GM21528 (cell line): ENCODE data around the gene RALB.

Experiments
- ATAC-seq: cut with Tn5 transposase; IDR thresholded peaks from one replicate; pipeline ENCODE4 v1.9.1; 2021; ENCODE audit warnings: mild to moderate bottlenecking, moderate library complexity; ENCODE audit not compliant: unreplicated experiment, low FRiP score

RALB gene, protein sequence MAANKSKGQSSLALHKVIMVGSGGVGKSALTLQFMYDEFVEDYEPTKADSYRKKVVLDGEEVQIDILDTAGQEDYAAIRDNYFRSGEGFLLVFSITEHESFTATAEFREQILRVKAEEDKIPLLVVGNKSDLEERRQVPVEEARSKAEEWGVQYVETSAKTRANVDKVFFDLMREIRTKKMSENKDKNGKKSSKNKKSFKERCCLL

DNA sequence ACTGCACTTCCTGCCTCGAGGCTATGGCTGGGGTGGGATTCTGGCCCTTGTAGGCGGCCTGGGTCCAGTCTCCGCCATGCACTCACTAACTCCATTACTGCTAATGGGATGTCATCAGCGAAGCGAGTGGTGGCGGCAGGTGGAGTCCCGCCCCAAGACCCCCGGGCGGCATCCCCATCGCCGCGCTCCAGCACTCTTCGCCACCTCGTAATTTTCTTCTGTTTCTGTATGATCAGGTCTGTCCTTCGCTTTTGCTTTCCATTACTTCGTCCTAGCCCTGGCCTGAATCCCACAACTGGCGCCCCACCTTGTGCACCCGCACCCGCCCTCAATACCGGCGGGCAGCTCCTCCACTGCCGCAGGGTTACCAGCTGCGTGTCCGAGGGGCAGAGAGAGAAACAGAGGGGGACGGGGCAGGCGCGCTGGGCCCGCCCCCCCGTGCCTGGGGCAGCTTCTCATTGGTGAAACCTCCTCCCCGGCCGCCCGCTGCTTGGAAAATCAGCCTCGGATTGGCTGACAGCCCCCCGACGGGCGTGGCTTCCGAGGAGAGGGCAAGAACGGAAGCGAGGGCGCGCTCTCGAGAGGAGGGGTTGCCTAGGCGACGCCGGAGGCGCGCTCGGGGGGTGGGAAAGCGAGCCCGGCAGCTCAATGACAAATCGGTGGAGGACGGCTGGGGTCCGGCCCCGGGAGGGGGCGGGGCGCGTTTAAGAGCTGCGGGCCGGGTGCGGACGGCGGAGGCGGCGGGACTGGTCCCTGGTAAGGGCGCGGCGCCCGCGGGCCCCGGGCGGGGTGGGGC, at the start of gene RALB:
TSS of gene RALB (plus strand) at position 628 of the 796 bp plus-strand sequence. CDS start 25,813 bp downstream, outside the sequence.
- ATAC-seq = peak; percentile 94

DNA sequence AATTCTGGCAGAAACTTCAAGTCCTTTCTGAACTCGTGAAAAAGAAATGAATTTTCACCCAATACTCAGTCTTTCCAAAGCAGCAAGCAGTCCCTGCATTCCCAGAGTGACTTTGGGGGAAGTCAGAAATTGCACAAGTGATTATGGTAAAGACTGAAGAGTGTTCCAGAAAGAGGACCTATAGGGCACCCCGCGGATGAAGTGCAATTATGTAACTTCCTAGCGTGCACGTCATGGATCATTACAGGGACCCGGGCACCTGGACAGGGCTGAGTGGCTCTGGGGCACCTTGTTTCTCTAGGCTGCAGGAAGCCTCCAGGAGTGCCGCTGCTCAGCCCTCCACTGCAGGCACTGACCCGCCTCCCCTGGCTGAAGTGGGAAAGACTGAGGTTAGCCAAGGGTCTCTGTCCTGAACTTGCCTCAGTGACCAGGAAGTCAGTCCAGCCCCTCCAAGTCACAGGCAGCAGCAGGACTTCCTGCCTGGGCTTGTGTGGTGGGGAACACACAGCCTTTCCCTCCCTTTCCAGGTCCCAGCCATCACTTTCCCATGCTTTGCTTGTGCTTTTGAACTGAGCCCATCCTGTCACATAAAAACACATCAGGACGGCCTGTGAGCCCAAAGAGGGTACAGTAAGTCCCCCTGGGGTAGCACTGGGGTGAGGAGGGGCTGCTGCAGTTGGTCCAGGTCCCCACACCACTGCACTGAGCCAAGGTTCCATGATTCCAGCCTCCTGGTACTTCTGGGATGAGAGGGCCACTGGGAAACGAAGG, 49.2 kb upstream of the RALB start:
- ATAC-seq = no peak

DNA sequence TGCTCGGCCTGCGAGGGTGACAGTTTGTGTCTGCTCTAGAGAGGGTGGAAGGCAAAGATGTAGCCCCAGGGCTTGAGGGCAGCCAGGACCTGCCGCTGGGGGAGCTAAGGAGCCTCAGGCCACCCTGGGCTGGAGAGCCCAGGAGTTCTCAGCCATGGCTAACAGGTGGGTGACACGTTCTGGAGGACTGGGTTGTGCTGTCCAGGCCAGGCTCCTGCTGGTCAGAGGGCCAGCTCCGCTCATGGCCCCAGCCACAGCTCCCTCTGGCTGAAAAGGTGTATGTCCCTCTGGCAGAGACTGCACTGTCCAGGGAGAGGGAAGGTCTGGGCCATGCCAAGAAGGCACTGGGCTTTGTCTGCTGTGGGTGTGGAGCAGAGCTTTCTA, 48.6 kb upstream of the RALB start:
- ATAC-seq = no peak

DNA sequence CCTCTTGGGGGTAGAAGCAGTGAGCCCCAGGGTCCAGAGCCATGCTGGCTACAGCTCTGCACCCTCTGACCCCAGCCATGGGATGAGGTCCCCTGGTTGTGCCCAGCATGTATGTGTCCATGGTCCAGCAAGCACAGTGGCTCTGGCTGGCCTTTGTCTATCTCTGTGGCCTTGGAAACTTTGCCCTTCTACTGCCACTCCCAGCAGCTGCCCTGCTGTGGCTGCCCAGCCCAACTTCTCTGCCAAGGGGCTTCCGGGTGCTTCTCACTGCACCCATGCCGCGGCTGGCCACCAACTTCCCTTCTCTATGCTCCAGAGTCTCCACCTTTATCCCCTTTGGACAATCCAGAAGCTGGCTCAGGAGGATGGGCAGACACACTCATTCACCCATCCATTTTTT, 48.2 kb upstream of the RALB start:
- no peak for ATAC-seq

DNA sequence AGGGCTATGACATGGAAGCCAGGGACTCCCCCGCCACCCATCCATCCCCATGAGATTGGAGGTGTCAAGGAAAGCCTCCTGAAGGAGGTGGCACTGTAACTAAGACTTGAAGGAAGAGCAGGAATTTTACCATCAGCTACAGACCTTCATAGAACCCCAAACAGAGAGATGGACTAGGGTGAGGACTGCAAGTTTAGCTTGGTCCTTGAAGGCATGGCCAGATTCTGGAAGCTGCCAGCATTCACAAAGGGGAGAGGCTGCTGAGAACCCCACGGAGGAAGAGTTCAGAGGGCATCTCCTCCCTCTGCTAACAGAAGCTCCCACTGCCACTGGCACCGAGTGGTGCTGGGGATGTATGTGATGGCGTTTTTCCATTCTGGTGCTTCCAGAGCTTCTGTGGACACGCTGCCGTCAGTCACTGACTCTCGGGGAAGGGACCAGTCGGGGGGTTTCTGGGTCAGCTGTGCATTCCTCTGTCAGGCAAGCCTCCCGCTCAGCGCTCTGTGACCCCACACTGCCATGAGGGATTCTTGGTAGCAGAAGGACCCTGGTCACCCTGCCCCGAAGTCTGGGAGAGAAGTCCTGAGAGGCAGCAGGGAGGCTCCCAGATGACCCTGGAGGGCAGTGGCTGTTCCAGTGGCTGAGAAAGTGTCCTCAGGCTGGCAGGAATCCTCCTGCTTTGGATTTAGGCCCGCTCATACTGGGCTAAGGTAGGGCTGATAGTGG, 47.5 kb upstream of the RALB start:
- no peak for ATAC-seq

DNA sequence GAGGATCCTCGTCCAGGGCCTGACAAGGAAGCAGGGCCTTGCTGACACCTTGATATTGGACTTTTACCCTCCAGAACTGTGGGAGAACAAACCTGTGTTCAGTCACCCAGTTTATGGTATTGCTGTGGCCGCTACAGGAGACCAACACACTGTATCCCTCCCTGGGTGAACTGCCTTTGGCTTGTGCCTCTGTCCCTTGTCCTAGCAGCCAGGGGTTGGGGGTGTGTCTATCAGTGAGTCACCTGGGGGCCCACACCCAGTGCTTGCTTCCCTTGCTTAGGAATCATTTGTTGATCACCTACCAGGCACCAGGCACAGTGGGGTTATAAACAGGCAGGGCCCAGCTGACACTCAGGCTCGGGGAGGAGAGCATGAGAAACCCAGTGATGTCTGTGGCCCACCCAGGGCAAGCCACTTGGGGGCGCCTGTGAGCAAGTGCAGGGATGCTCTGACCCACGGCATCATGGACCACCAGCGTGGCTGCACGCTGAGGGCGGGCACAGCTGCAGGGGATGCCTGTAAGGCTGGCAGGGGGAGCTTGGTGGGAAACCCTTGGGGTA, 46.5 kb upstream of the RALB start:
- ATAC-seq = no peak

DNA sequence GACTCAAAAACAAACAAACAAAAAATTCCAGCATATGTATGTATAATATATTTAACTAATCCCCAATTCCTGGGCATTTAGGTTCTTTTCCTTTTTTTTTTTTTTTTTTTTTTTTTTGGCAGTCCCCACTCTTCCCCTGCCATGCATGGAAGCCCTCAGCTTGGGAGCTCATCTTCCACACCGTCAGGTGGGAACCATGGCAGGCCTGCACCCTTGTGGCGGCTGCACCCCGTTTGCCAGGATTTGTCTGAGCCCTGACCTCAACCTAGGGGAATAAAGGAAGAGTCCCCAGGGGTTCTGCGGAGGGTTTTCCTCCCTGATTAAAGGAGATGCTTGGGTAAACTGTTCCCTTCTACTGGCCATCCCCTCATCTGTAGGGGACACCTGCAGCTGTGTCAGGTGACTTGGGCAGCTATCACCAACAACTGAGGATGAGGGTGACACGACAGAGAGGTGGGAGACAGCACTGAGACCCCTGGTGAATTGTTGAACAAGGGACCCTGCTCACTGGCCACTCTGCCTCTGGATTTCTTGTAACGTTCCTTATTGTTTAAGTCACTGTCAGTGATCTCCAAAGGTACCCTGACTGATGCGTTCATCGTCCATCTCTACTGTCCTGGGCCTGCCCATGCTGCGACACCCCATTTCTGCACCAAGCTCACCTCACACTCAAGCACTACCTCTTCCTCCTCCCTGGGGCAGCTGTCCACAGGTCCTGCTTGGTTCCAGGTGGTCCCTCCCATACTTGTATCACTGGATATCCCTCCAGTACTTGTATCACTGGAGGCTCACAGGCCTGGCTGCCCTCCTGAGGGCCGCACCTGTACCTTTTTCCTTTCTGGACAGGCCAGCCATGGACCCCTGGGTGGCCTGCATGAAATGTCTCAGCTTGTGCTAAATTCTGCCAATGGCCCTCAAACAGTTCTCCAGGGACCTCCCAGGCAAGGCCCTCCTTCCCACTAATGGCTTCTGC, 44.0 kb upstream of the RALB start:
- no peak for ATAC-seq

DNA sequence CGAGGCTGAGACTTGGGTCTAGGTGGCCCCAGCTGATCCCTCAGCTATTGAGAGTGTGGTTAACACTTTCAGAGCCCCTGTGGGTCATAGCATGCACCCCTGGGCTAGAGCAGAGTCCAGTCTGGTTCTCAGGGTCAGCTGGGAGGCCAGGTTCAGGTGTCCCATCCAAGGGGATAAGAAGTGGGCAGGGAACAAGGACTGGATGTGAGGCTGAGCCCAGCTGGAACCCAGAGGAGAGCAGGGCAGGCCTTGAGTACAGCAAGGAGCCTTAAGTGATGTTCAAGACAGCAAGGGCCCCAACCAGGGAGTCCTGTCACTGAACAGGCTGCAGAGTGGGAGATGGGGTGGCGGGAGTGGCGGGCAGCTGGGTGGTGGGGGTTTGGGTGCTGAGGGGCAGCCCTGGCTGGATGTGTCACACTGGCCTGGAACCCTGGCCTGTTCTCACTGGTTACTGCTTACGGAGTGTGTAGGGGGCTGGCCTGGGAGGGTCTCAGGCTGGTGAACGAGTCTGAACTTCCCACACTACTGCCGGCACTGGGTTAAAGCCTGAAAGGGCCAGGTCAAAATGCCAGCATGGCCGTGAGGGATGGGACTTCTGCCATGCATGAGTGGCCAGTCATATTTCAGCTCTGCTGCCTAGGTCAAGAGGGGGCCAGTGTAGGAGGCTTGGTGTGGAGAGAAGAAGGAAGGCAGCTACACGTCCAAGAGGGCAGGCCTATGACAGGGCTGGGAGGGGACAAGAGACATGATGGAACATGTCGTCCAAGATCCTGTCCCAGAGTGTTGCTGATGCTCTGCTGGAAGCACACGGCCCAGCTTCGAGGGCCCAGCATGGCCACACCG, 43.0 kb upstream of the RALB start:
- no peak for ATAC-seq

DNA sequence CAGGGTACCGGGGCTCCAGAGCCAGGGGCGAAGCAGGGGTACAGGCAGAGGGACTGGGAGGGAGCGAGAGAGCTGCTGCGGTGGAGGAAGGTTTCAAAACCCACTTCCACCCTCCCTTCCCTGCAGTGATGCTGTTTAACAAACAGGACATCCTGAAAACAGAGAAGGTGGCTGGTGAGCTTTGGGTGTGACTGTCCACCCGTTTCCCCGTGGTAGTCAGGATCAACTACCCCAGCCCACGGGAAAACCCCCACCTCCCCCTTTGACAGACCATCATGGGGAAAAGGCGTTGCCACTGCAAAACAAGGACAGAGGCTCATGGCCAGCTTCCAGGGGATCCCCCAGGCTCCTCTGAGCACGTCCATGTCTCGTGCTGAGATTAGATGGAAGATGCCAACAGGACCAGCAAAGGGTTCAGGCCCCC, 42.4 kb upstream of the RALB start:
- no peak for ATAC-seq

DNA sequence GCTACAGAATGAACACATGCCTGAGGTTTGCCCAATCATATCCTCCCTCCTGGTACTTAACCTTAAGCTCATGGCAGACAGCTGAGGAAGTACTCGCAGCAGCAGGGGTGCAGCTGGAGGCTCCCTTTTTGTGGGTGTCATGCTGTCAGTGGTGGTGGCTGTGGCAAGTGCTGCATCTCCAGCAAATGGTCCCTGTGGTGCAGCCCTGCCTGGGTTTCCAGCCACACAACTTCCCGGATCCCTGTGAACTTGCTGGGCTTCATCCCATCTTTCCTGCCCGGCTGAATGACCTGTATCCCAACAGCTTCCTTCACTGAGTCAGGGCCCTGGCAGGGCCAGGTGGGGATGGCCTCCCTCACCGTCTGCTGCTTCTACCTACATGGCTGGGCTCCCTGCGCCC, 34.5 kb upstream of the RALB start:
- no peak for ATAC-seq

DNA sequence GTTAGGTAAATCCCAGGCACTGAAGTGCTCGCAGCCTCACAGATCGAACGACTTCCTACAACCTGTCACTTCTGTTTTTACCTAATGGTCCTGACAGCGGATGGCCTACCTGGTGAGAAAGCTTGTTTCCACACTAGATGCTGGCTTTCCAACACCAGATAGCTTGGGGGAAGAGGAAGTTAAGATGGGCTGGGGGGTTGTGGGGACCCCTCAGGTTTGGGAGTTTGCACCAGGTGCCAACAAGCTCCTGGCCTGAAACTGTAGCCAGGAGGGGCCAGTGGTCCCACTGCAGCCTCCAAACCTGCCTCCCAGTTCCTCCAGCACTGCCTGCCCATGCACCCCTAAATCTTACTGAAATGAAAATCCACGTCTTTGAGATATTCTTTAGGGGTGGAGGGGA, 33.4 kb upstream of the RALB start:
- no peak for ATAC-seq

DNA sequence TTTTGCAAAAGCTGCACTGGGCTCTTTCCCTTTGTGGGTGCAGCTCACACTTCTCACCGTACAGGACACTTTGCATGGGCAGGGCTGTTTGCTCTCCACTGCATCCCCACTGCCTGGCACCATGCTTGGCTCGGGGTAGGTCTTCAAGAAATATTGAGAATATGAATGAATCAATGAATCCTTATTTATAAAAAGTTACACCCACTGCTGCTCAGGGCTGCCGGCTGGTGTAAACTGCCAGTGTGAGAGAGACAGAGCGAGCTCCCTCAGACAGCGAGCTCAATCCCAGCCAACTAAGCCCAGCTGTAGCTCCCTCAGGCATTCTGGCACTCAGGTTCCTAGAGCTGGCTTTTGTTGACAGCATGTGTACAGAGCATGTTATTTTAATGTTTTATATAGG, 32.9 kb upstream of the RALB start:
- ATAC-seq = no peak

DNA sequence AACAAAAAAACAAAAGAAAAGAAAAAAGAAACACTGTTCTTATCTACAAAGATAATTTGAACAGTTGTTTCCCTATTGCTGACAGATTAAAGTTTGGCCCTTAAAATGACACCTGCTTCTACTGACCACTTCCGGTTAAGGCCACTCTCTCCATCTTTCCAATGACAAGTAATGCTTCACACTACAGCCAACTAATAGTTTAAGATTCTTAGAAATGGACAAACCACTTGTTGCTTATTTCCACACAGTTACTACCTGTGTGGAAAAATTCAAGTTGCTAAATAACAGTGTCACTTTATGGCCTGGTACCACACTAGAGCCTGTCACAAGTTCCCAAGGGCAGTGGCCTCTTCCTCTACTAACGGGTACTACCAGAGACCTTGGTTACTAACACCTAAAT, 31.9 kb upstream of the RALB start:
- ATAC-seq = no peak

DNA sequence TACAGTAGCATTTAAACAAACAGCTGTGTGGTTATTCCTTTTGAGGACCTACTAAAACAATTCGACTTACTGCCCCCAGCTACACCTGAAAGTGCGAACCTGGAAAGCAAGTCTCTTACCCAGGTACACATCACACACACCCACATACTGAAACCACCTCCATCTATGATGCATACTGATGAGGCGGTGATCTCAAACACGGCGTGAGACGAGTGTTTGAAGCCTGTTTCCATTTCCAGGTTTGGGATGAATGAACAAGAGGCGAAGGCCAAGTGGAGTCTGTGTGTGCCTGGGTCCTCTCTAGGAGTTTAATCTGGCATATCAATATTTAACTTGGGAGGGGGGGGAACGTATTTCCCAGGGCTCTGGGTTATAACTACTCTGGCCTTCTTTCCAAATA, 31.0 kb upstream of the RALB start:
- ATAC-seq = no peak

DNA sequence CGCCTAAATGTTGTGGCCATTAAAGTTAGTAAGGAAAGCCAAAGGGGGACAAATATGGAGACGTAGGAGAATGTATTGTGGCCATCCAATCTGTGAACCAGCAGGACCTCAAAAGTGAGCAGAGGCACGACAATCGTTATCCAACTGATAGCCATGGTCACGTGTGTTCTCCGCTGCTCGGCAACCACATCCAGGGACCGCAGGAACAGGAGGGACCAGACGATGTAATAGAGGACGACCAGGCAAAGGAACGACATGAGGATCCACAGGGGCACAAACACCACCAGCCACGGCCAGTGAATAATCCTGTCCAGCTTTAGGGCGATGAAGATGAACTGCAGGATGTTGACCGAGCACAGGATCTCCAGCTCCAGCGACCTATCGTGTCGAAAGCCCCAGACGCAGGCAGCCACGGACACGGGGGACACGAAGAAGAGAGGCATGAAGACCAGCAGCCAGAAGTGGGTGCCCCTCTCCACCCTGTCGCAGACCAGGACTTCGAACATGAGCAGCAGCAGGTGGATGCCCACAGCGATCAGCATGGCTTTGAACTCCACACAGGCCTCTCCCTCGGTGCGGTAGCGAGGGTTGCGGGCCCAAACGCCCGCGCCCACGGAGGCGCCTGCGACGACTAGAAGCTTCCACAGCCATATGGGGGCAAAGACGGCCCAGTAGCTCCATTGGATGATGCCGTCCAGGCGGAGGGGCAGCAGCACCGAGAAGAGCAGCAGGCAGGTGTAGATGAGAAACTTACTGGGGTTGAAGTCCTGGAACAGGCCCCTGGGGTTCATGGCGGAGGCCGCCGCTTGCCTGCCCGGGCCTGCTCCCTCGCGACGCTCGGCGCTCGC, 30.2 kb upstream of the RALB start:
- no peak for ATAC-seq

DNA sequence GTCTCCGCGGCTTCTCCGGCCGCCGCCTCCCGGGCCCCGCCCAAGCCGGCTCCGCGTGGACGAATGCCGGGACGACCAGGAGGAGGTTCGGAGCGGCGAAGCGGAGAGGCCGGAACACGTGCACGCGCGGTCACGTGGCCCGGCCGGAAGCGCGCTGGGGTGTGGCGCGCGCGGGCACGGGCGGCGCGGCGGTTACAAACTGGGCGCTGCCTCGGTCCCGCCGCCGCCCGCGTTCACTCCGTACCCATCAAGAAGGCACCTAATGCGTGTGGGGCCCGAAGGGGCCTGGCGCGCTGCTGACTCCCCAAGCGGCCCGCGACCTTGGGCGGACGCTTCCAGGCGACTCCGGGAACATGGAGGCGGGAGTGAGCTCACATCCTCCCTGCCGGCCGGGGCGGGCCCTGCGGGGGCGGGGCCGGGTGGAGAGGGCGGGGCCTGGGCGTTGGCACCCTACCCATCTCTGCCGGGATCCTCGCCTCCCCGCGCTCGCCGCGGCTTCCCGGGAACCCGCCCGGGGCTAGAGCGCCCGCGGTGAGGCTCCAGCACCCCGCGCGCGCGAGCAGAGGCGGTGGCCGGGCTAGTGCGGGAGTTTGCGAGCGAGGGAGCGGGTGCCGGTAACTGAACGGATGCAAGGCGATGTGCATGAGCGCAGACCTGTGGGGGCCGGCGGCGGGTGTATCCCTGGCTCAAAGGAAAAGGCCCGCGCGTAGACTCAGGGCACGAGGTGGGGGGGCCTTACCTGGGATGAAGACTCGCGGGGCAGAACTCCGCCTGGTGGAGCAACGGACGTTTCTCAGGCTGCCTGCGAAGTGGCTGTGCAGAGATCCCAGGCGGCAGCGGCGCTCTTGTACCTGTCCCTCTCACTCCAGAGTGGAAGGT, 29.4 kb upstream of the RALB start, which contains the start of gene TMEM185B:
TSS of gene TMEM185B (minus strand) at position 367 of the 879 bp plus-strand sequence. CDS start 424 bp downstream, outside the sequence.
- peak; percentile 84 for ATAC-seq
